GM18519 (cell line): ENCODE results near the gene ABHD4.
"Not testable (repeated sequence)": the region's sequence is repeated elsewhere in the genome, so short reads cannot be mapped to it uniquely, and the experiment has no call there.

Experiments used
- ATAC-seq: cut with Tn5 transposase; IDR thresholded peaks from one replicate; pipeline ENCODE4 v1.9.1; 2021; ENCODE audit warnings: mild to moderate bottlenecking, moderate library complexity; ENCODE audit not compliant: unreplicated experiment, low FRiP score

The ABHD4 gene, protein sequence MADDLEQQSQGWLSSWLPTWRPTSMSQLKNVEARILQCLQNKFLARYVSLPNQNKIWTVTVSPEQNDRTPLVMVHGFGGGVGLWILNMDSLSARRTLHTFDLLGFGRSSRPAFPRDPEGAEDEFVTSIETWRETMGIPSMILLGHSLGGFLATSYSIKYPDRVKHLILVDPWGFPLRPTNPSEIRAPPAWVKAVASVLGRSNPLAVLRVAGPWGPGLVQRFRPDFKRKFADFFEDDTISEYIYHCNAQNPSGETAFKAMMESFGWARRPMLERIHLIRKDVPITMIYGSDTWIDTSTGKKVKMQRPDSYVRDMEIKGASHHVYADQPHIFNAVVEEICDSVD

DNA sequence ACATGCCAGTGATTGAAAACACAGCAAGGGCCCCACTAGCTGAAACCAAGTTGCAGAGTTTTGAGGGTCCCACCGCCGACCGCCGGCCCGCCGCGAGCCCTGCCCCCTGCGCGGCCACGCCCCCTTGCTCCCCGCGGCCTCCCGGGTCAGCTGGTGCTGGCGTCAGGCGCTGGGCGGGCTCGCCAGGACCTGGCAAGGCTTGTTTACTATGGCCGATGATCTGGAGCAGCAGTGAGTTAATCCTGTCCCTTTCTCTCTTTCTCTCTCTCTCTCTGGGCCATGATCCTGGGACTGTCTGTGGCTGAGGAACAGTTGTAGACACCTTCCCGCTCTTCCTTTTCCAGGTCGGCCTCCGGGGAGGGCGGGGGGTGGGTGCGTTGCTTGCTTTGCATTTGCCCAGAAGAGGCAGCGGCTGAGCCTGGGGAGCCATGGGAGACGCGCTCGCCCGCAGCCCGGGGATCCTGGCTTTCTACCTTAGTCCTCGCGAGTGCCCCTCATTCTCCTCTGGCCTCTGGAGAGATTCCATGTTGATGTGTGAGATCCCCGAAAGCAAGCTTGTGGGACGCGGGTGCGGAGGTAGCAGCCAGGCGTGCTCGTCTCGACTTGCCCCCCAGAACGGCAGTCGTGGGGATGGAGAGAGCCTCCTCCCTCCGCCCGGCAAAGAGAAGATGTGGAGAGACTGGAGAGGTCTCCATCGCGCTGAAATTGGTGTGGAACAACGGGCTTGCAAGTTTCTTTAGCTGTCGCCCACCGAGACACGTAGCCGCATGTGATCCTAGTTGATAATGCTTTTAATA, at the start of gene ABHD4:
Gene ABHD4 (plus strand): TSS at position 202 of the 797 bp plus-strand sequence. CDS start 7 bp downstream, at position 209.
- ATAC-seq, result no peak

DNA sequence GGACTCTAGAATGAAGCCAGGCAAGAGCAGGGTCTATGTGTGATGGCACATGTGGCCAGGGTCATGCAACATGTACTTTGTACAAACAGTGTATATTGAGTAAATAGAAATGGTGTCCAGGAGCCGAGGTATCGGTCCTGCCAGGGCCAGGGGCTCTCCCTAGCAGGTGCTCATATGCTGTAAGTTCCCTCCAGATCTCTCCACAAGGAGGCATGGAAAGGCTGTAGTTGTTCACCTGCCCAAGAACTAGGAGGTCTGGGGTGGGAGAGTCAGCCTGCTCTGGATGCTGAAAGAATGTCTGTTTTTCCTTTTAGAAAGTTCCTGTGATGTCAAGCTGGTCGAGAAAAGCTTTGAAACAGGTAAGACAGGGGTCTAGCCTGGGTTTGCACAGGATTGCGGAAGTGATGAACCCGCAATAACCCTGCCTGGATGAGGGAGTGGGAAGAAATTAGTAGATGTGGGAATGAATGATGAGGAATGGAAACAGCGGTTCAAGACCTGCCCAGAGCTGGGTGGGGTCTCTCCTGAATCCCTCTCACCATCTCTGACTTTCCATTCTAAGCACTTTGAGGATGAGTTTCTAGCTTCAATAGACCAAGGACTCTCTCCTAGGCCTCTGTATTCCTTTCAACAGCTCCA, 48.7 kb upstream of the ABHD4 start:
- ATAC-seq, result no peak

DNA sequence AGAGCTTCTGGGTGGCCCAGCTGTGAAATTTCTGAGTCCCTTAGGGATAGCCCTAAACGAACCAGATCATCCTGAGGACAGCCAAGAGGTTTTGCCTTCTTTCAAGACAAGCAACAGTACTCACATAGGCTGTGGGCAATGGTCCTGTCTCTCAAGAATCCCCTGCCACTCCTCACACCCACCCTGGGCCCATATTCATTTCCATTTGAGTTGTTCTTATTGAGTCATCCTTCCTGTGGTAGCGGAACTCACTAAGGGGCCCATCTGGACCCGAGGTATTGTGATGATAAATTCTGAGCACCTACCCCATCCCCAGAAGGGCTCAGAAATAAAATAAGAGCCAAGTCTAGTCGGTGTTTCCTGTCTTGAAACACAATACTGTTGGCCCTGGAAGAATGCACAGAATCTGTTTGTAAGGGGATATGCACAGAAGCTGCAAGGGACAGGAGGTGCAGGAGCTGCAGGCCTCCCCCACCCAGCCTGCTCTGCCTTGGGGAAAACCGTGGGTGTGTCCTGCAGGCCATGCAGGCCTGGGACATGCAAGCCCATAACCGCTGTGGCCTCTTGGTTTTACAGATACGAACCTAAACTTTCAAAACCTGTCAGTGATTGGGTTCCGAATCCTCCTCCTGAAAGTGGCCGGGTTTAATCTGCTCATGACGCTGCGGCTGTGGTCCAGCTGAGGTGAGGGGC, 48.0 kb upstream of the ABHD4 start:
- no peak for ATAC-seq

DNA sequence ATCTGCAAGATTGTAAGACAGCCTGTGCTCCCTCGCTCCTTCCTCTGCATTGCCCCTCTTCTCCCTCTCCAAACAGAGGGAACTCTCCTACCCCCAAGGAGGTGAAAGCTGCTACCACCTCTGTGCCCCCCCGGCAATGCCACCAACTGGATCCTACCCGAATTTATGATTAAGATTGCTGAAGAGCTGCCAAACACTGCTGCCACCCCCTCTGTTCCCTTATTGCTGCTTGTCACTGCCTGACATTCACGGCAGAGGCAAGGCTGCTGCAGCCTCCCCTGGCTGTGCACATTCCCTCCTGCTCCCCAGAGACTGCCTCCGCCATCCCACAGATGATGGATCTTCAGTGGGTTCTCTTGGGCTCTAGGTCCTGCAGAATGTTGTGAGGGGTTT, 46.5 kb upstream of the ABHD4 start:
- ATAC-seq, result no peak

DNA sequence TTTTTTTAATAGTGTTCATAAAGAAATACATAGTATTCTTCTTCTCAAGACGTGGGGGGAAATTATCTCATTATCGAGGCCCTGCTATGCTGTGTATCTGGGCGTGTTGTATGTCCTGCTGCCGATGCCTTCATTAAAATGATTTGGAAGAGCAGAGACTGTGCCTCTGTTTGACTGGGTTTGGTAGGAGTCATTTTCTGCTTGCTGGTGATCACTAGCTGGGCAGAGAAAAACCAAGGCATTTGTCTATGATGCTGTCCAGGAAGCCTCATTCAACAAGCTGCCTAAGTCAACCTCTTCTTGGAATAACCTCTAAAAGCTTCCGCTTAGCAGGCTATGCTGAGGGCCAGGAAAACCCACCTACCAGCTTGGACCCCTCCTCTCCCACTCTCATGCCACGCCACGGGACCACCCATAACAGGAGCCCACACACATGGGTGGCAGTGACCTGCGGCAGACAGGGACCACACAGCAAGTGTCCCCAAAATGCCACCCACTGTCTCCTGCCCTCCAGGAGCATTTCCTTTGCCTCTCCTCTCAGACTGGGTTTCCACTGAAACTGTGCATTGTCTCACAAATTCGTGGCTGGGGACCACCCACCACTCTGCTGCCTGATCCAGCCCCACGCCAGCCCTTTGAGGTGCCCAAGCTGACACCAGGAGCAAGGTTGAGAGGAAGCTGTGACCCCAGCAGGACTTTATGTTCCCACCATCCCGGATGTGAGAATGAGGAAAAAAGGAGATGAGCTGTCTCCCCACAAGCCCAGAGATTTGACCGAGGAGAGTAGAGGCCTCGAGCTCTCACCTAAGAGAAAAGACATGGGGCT, 45.9 kb upstream of the ABHD4 start:
- ATAC-seq, result no peak

DNA sequence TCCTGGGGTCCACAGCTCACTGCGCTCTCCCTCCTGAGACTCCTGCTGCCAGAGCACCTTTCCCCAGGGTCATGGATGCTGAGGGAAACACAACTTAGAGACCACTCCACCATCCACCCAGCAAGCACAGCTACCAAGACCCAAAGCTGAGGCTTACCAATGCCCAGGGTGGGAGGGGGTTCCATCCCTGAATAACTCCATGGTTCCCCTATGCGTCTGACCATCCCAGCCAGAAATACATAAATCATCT, 45.3 kb upstream of the ABHD4 start:
- no peak for ATAC-seq

DNA sequence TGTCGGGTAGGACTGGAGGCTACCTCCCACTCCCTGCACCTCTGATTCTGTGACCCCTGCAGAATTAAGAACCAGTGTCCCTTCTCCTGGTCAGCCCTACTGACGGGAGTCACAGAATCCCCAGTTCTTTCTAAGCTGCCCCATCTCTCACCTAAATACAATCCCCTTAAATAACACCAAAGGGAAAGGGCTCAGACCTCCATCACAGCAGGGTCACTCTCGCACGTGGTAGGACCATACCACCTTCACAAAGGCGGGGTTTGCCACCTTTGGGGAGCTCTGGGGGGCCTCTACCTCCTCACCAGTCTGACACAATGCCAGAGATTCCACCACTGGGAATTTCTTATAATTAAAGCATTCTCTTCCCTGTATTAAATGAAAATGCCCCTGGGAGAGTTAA, 44.7 kb upstream of the ABHD4 start:
- no peak for ATAC-seq

DNA sequence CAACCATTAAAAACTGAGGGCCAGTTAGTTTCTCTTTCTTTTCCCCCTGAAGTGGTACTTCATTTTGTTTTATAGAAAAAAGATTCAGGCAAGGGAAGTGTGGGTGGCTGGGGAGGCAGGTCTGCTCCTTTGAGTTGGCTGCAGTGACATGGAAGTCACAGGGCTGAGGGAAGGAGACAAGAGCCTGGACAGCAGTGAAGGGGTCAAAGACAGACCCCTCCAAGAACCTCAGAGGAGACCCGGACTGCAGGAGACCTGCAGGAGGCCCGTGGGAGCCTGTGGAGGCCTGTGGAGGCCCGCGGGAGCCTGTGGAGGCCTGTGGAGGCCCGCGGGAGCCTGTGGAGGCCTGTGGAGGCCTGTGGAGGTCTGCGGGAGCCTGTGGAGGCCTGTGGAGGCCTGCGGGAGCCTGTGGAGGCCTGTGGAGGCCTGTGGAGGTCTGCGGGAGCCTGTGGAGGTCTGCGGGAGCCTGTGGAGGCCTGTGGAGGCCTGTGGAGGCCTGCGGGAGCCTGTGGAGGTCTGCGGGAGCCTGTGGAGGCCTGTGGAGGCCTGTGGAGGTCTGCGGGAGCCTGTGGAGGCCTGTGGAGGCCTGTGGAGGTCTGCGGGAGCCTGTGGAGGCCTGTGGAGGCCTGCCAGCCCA, 44.1 kb upstream of the ABHD4 start:
- ATAC-seq, result not testable (repeated sequence)

DNA sequence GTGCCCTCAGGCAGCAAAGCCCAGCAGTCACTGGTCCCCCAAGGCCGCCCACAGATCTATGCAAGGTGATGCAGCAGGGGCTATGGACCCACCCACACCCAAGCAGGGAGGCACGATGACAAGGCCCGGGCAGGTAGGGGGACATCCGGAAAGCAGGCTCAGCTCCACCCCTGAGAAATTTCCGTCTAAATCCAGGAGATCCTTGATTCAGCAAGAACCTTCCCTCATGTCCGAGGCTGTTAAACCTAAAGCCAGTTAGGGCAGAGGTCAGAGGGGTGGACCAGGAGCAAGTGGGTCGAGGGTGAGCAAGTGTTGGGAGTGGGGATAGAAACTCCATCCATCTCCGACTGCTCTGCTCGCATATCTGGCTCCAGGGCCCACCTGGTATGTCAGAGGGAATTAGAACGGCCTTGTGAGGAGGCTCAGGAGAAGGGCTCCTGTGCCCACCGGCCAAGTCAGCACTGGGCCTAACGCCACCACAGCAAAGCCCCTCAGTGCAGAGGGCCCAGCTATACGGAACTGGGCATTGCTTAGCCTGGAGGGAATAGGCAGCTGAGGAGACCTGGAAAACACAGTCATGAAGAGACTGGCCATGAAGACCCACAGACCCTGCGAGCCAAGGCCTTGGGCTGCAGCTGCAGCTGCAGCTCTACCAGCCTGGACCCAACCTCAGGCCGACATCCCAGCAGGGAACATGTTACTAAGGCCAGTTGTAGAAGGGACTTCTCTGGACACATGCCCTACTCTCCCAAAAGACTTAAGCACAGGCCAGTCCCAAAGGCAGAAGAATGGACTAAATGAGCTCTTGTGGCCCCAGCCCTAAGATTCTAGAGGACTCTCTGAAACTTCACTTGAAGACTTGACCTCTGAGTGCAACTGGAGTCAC, 43.4 kb upstream of the ABHD4 start:
- ATAC-seq, result no peak

DNA sequence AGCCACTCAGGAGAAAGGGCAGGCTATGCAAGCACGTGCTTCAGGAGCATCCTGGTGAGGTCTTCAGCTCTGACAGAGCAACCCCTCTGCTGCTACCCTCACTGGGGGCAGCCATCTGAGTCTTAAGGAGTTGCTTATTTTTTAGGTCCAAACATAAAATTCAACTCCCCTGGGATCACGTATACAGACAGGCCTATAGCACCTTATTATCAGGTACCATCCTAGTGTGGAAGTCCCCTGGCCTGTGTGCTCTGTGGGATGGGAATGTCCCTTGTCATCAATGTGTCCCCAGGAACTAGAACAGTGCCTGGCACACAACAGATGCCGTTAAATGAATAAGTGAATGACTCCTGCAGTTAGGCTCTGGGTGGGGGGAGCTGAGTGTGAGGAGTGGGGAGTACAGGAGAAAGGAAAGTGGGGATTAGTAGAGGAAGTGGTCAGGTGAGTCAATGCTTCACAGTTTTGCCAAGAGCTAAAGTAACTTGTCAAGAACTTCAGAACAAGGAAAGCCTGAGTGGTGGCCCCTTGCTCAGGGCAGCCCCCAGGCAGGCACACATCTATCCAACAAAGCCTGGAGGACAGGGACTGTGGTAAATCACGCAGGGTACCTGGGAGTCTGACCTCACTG, 42.6 kb upstream of the ABHD4 start:
- peak; percentile 2 for ATAC-seq

DNA sequence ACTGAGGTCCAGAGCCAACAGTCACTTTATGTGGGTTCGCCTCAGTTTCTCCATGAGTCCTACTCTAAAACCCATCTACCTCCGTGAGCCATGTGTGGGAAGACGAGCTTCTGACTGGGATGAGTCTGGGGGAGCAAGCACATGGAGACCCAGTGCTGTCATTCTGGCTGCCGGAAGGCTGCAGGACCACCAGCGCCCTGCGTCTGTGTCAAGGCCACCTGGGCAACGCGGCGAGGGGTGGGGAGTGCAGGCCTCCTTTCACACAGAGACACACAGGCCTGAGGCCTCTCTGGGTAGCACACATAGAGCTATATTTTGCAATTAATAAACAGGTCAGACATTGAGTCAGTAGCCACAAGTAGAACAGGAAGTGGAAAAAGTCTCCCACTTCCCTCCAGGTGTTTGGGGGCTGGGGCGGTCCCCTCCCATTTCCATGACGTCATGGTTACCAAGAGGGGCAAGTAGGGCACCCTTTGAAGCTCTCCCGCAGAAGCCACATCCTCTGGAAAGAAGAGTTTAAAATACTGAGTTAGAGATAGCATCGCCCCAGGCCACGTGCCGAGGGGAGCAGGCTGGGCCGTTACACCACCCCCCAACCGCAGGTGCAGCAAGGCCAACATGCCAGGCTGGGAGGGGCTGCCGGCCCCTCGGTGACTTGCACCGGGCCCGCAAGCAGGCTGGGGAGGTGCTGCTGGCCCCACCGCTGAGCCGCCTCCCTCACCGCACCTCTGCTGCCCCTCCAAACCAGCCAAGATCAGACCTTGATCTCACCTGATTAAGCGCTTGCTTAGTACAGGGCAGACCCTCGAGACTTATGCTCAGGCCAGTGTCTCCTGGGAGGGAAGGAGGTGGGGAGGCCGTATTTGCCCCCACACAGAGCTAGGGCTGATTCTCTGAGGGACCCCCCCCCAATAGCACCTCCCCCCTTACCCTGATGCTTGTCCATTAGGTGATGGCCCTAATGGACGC, 41.8 kb upstream of the ABHD4 start:
- peak; percentile 49 for ATAC-seq

DNA sequence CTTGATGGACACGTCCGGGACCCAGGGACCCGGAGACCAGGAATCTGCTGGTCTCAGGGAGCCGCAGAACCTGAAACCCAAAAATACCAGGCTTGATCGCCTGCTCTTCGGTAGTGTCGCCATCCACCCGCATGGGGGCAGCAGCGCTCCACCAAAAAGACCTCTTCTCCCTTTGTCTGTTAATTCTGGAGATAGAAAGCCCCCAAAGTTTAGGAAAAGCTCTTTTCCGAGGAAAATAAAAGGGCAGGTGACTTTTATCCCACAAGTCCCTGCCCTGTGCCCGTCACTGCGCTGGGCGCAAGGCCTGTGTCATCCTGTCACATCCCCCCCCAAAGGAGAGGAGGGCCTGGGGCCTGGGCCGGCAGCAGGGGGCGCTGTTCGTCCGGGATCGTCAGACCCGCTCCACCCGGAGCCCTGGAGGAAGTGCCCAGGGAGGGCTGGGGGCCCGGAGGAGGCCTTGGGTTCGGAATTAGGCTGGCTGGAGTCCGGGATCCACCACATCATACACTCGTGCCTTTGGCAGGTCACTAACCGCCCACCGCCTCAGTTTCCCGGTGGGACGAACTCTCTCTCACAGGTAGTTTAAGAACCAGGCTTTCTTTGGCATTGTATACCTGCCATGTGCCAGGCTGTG, 41.0 kb upstream of the ABHD4 start:
- no peak for ATAC-seq

DNA sequence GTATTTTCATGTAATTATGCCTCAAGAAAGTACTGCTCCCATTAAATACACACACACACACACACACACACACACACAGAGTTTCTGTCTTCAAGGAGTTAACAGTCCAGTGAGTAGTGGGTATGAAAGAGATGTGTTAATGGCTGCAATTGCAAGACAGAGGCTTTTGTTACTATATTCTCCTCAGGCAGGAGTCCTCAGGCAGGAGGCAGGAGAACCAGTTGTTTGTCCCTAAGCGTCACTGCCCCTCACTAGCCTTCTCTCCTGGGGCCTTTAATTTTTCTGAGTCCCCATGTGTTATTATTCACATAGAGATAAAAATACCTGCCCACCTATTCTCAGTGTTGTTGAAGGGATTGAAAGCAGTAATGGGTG, 40.3 kb upstream of the ABHD4 start:
- ATAC-seq, result no peak

DNA sequence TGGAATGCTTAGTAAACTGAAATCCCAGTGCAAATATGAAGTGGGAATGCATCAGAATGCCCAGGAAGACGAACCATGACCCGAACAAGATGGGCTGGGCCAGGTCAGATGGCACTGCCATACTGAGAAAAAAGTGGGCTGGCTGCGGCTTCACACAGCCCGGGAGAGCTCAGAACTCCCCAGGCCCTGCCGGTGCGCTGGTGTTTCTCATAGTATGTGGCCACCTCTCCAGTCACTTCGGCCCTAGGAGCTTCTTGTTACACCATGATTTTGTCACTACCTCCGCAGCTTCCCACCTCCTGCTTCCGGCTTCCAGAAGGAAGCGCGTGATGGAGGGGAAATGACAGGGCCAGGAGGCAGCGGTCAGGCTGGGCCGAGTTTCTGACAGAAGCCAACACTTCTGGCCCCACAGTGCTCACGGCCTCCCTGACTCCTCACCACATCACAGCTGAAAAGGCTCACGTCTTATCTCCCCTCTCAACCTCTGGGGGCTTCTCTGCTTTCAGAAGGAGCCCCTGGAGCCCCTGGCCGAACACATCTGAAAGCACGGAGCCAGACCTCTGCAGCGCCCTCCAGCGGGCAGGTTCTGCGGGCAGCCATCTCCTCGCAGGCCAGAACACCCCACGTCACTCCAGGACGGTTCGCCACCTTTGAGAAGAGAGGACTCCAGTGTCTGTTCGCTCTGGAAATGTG, 39.7 kb upstream of the ABHD4 start:
- ATAC-seq, result no peak

DNA sequence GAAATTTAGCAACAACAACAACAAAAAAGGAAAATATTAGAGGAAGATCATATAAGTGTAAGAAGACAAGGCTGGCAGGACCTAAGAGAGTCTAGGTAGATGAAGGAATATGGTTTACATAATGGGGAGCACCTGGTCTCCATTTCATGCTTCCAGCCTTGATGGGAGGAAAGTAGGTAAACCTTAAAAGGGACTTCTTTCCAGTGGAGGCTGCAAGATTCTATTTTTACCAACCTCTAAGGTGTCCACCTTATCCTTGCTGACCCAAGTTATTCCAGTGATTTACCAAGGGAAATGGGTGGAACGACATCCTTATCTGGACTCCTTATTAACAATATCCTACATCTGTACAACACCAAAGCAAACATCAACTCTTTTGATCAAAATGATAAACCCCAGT, 39.1 kb upstream of the ABHD4 start:
- ATAC-seq, result no peak

DNA sequence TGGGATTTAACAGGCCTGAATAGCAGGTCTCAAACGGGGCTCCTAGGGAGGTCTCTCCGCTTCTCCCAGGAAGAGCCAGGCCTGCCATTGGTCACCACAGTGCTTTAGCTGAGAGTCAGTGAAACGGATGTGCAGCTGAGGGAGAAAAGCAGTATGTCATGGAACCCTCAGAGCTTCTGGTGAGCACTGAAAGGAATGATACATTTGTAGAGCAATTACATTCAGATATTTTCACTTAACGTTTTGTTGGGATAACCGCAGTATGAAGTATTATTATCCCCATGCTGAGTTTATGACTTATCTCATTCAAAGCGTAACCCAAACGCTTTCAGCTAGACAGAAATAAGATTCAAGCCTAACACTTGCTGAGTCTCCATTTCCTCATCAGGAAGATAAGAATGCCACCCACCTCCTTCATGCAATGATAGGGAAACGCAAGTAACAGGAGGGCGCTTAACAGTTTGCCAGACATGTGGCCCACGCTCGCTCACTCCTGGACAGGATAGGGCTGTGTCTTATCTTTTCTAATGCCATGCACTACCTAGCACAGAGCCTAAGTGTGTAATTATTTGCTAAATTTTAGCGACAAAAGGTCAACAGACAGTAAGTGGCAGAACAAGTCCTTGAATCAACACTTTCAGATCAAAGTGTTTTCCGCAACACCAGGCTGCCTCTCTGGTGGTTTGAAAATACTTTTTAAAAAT, 37.3 kb upstream of the ABHD4 start:
- no peak for ATAC-seq
